Measurements from ENCODE around the gene EEFSEC. TPM values are rescaled to one million over a fixed set of nuclear protein-coding genes. Genes with fewer than 3 reads are reported as not detected.

The EEFSEC gene
- total RNA-seq, 2 experiments from 2014 or later, result 22.1 to 22.7 TPM

GRCh38 chr3:128307029-128307633 lies 153.8 kb downstream of the EEFSEC start:
- DNase-seq (no peak), ATAC-seq (ENCODE audit: low read depth) (no peak)
- Mint-ChIP-seq H3K36me3 (peaks cover 11% of the 10 kb centered on the region), H3K4me3 (no peak overlapping the region), H3K27me3 (no peaks in the 10 kb centered on the region), H3K9me3 (no peaks in the 10 kb centered on the region), H3K4me1 (no peaks in the 10 kb centered on the region), H3K27ac (no peak overlapping the region)
- POLR2A ChIA-PET, result no interaction called here

DNA sequence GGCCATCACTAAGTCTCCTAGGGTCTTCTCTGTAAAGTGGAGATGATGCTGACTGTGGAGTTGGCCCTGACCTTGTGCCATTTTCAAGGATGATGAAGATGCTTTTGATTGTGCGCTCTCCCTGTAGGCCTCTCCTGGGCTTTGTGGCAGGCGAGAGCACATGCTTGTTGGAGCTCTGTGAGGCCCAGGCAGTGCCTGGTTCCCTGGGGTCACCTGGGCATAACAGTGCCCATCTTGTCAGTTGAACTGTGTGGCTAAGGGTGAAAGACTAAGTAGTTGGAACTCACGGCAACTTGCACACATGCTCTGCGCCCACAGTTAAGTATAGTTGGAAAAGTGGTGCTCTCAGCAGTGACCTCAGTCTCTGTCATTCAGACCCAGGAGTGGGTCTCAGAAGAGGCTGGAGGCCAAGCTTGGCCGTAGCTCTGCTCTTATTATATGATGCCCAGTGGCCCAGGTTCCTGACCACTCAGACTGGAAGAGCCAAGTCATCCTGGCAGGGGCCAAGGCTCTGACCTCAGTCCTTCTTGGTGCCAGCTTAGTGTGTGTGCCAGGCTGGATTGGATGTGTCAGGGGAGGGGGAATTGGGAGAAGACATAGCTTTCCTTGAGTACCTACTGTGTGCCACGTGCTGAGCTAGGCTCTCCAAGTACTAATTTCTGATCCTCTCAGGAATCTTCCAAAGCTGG lies 154.6 kb downstream of the EEFSEC start:
- Mint-ChIP-seq H3K4me1 (no peaks in the 10 kb centered on the region), H3K27ac (no peak overlapping the region), H3K4me3 (no peak overlapping the region), H3K9me3 (no peaks in the 10 kb centered on the region), H3K36me3 (peaks cover 11% of the 10 kb centered on the region), H3K27me3 (no peaks in the 10 kb centered on the region)
- no peak for DNase-seq
- no peak for ATAC-seq (ENCODE audit: low read depth)
- POLR2A ChIA-PET, result no interaction called here

DNA sequence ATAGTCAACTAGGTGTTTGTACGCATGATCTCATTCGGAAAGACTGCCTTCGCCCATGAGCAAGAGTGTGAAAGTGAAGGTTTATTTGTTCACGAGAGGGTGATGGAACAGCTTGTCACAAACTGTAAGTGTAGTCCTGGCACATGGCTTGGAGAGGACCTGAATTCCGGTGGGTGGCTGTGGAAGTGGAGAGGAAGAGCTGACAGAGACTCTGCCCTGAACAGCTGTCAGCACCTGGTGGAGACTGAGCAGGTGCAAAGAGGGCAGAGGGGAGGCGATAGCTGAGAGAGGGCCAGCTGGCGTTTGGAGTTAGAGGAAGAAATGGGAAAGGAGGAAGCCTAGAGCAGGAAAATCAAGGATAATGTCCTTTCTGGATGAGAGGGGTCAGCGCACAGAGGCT lies 155.7 kb downstream of the EEFSEC start:
- DNase-seq, result no peak
- H3K4me1 Mint-ChIP-seq, result peaks cover 2% of the 10 kb centered on the region
- no peak overlapping the region for H3K4me3 Mint-ChIP-seq
- ATAC-seq (ENCODE audit: low read depth), result no peak
- H3K36me3 Mint-ChIP-seq, result peaks cover 14% of the 10 kb centered on the region
- POLR2A ChIA-PET, result no interaction called here
- no peaks in the 10 kb centered on the region for H3K9me3 Mint-ChIP-seq
- H3K27me3 Mint-ChIP-seq, result no peaks in the 10 kb centered on the region
- no peak overlapping the region for H3K27ac Mint-ChIP-seq

DNA sequence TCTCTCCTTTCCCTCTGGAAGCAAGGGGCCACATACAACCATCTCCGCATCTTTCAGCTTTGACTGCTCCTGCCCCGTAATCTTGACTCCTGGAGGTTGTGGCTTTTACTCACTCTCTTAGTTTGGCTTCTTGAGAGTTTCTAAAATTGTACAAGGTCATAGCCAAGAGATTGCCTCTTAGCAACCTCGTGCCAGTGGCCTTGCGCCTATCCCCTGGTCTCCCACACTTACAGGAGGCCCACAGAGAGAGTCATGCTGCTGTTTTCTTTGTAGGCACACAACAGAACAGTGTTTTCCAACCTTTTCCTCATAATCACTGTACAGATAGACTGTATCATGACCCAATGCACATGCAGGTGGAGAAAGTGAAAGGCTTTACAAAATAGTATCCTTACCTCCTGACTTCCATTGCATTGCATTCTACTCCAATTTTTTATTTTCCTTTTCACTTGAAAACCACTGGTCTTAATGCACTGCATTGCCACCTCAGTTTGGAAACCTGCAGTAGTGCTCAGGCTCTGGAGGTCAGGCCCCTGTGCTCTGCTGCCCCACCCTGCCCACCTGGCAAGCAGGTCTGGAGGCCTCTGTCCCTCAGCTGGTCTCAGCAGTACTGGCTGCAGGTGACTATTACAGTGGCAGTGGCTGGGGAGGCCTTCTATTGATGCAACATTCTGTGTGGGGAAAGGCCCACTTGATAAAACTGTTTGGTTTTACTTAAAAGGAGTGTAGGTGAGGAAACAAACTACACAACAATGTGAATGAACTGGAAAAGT lies 157.2 kb downstream of the EEFSEC start:
- peaks cover 3% of the 10 kb centered on the region for H3K4me1 Mint-ChIP-seq
- DNase-seq (no peak), ATAC-seq (ENCODE audit: low read depth) (no peak)
- POLR2A ChIA-PET, result no interaction called here
- no peak overlapping the region for H3K27ac Mint-ChIP-seq
- H3K36me3 Mint-ChIP-seq, result peaks cover 12% of the 10 kb centered on the region
- no peaks in the 10 kb centered on the region for H3K9me3 Mint-ChIP-seq
- H3K27me3 Mint-ChIP-seq, result no peaks in the 10 kb centered on the region
- no peak overlapping the region for H3K4me3 Mint-ChIP-seq

DNA sequence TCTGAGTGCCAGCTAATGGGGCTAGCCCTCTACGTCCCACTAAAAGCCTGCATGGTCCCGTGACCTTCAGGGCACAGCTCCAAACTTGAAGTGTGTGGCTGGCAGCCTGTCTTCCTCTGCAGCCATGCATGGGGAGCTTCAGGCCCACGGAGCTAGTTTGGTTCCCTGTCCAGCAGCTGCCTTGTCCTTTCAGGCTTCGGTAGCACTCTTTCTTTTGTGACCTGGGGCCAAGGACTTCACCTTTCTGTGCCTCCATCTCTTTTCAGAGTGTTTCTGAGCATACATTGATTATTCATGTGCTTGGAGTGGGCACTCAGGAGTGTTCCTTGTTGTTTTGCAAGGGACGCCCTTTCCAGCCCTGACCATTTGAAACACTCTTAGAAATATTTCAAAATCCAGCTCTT lies 158.2 kb downstream of the EEFSEC start:
- ATAC-seq (ENCODE audit: low read depth), result no peak
- H3K4me3 Mint-ChIP-seq, result no peak overlapping the region
- POLR2A ChIA-PET, result no interaction called here
- no peak for DNase-seq
- H3K9me3 Mint-ChIP-seq, result no peaks in the 10 kb centered on the region
- H3K27me3 Mint-ChIP-seq, result no peaks in the 10 kb centered on the region
- no peak overlapping the region for H3K27ac Mint-ChIP-seq
- peaks cover 8% of the 10 kb centered on the region for H3K4me1 Mint-ChIP-seq
- H3K36me3 Mint-ChIP-seq, result peaks cover 12% of the 10 kb centered on the region

DNA sequence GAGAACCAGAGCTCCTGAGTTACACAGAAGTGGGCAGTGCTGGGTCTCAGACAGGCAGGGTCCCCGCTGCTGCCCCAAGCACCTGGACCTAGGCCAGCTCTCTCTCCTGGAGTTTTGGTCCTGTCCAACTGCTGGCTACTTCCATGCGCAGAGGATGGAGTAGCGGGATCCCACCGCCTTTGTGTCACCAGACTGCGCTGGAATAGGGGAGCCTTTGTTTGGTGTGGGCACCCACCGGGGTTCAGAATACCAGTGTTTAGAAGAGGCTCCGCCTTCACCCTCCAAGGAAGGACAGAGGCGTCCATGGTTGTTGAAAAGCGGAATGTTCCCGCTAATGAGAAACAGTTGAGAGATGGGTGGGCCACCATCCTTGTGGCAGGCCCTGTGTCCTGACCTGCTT lies 159.0 kb downstream of the EEFSEC start:
- H3K9me3 Mint-ChIP-seq, result no peaks in the 10 kb centered on the region

DNA sequence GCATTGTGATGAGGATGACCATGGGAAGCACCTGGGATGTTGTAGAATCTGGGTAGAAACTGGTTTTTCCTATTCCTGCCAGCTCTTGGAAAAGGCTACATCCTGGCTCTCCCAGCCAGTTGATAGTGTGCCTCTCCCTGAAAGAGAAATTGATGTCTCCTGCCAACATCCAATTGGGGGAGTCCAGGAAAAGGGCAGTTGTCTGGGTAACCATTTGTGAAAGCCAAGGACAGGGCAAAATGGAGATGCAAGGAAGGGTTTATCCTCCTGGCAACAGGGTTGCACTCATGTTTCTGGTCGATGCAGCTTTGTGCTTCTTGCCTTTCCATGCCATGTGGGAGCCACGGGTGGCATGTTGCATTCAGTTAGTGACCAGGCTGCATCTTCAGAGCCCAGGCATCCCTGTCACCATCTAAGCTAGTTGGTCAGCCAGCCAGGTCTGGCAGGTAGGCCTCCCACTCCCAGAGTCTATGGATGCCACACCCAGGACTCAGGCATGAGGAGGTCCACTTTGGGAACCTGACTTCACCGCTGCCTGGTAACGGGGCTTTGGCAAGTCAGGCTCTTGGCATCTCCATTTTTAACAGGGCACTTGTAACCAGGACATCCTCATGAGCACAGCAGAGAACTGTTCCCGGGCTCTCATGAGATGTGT lies 159.9 kb downstream of the EEFSEC start:
- H3K4me3 Mint-ChIP-seq, result no peak overlapping the region
- no peaks in the 10 kb centered on the region for H3K9me3 Mint-ChIP-seq
- no peak overlapping the region for H3K27ac Mint-ChIP-seq
- ATAC-seq (ENCODE audit: low read depth), result no peak
- peaks cover 17% of the 10 kb centered on the region for H3K4me1 Mint-ChIP-seq
- peaks cover 12% of the 10 kb centered on the region for H3K36me3 Mint-ChIP-seq
- no peak for DNase-seq
- no peaks in the 10 kb centered on the region for H3K27me3 Mint-ChIP-seq
- POLR2A ChIA-PET, result no interaction called here

More for the DNA sequence above, 159.0 kb downstream of the EEFSEC start:
- H3K36me3 Mint-ChIP-seq, result peaks cover 12% of the 10 kb centered on the region
- no peak overlapping the region for H3K4me3 Mint-ChIP-seq
- no peak overlapping the region for H3K27ac Mint-ChIP-seq
- H3K27me3 Mint-ChIP-seq, result no peaks in the 10 kb centered on the region
- ATAC-seq (ENCODE audit: low read depth), result no peak
- POLR2A ChIA-PET, result no interaction called here
- H3K4me1 Mint-ChIP-seq, result peaks cover 14% of the 10 kb centered on the region
- no peak for DNase-seq

- H3K4me3 Mint-ChIP-seq, result no peak overlapping the region
- DNase-seq (no peak), ATAC-seq (ENCODE audit: low read depth) (no peak)
- POLR2A ChIA-PET, result no interaction called here
- H3K4me1 Mint-ChIP-seq, result peaks cover 17% of the 10 kb centered on the region
- H3K36me3 Mint-ChIP-seq, result peaks cover 9% of the 10 kb centered on the region
- no peak overlapping the region for H3K27ac Mint-ChIP-seq
- no peaks in the 10 kb centered on the region for H3K9me3 Mint-ChIP-seq
- no peaks in the 10 kb centered on the region for H3K27me3 Mint-ChIP-seq
Observed at GRCh38 chr3:128313935-128314334, 160.7 kb downstream of the EEFSEC start.

DNA sequence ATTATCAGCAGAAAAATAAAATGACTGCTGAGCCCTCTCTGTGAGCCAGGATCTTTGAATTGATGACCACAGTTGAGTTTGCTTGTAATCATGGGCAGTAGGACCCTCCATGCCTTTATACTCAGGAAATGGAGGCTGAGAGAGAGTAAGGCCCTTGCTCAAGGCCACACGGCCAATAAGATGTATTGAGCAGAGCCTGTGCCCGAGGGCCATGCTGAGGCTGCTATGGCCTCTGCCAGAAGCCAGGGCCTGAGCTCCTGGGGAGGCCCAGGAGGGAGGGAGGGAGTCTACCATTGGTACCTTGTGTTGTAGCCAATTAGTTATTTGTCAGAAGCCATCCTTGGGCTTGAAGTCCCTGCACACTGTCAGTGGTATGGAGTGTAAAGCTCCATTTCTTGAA lies 162.0 kb downstream of the EEFSEC start:
- DNase-seq, result no peak
- ATAC-seq (ENCODE audit: low read depth), result no peak
- POLR2A ChIA-PET, result no interaction called here
- Mint-ChIP-seq H3K9me3 (no peaks in the 10 kb centered on the region), H3K4me1 (peaks cover 17% of the 10 kb centered on the region), H3K4me3 (no peak overlapping the region), H3K27ac (no peak overlapping the region), H3K36me3 (peaks cover 6% of the 10 kb centered on the region), H3K27me3 (no peaks in the 10 kb centered on the region)

- peak overlapping the region; percentile 14 for H3K4me3 Mint-ChIP-seq
Observed at GRCh38 chr3:128316481-128316891, 163.2 kb downstream of the EEFSEC start.

DNA sequence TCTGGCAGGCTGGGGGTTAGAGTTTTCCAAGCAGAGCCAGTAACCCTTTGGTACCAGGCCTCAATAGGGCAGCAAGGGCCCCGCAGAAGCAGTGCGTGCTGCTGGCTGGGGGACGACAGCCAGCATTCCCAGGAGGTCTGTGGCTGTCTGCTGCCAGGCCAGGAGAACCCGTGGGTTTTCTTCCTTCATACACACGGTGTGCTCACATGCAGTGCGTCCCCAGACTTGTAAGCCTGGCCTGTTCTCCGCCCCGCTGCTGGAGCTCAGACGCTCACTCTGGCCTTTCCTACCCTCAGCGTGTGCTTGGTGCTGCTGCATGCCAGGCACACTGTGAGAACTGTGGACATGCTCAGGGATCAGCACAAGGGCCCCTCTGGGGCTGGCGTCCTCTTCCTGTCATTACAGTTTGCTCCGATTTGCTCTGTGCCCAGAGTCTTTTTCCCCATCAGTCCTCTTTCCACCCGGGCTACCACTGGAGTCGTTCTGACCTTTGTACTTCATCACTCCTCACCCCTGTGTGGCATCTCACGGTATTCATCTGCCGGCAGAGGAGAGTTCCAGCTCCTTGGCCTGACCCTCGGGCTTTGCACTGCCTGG lies 163.9 kb downstream of the EEFSEC start:
- POLR2A ChIA-PET, result no interaction called here
- no peak for DNase-seq
- H3K27ac Mint-ChIP-seq, result no peak overlapping the region
- H3K4me1 Mint-ChIP-seq, result peaks cover 17% of the 10 kb centered on the region
- H3K36me3 Mint-ChIP-seq, result peaks cover 4% of the 10 kb centered on the region
- no peak for ATAC-seq (ENCODE audit: low read depth)
- no peak overlapping the region for H3K4me3 Mint-ChIP-seq
- no peaks in the 10 kb centered on the region for H3K27me3 Mint-ChIP-seq
- H3K9me3 Mint-ChIP-seq, result no peaks in the 10 kb centered on the region

More at GRCh38 chr3:128316481-128316891, 163.2 kb downstream of the EEFSEC start:
- H3K36me3 Mint-ChIP-seq, result peaks cover 4% of the 10 kb centered on the region
- H3K27me3 Mint-ChIP-seq, result no peaks in the 10 kb centered on the region
- peak overlapping the region; percentile 19 for H3K27ac Mint-ChIP-seq
- peaks cover 17% of the 10 kb centered on the region for H3K4me1 Mint-ChIP-seq
- H3K9me3 Mint-ChIP-seq, result no peaks in the 10 kb centered on the region
- ATAC-seq (ENCODE audit: low read depth) (peak; percentile 95), DNase-seq (peak; percentile 55)
- POLR2A ChIA-PET, result no interaction called here

- DNase-seq, result no peak
- POLR2A ChIA-PET, result no interaction called here
- no peak overlapping the region for H3K27ac Mint-ChIP-seq
Observed at GRCh38 chr3:128317698-128318231, 164.5 kb downstream of the EEFSEC start.

DNA sequence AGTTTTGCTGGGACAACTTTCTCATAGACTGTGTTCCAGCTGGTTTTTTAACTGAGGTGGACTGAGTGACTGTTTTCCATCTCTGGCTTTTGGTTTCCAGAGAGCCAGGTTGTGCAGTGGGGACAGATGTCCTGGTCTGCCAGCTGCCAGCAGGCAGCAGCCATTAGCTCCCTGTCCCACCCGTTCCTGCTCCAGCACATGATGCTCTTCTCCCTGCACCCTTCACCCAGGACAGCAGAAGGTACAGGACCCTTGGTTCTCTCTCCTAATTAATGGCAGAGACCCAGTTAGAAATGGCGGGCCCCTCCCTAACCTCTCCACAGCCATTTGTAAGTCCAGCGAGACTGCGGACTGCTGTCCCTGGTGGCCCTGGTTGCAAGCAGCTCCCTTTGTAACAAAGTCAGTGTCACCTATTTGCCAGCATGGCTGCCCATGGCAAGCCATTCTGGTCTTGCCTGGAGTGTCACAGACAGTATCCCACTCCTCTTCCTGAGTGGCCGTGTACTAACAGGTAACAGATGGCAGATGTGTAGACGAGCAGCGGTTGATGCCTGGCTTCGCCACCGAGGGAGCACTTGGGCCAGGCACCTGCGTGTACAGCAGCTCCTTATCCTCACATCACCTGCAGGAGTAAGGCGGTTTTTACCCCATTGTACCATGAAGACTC lies 165.1 kb downstream of the EEFSEC start:
- no peak for DNase-seq
- H3K4me1 Mint-ChIP-seq, result peaks cover 17% of the 10 kb centered on the region
- POLR2A ChIA-PET, result no interaction called here
- H3K9me3 Mint-ChIP-seq, result no peaks in the 10 kb centered on the region
- H3K27me3 Mint-ChIP-seq, result no peaks in the 10 kb centered on the region
- H3K4me3 Mint-ChIP-seq, result no peak overlapping the region
- no peak for ATAC-seq (ENCODE audit: low read depth)
- no peak overlapping the region for H3K27ac Mint-ChIP-seq
- peaks cover 4% of the 10 kb centered on the region for H3K36me3 Mint-ChIP-seq

More at GRCh38 chr3:128317698-128318231, 164.5 kb downstream of the EEFSEC start:
- ATAC-seq (ENCODE audit: low read depth), result no peak
- Mint-ChIP-seq H3K4me1 (peaks cover 17% of the 10 kb centered on the region), H3K9me3 (no peaks in the 10 kb centered on the region), H3K4me3 (no peak overlapping the region), H3K36me3 (peaks cover 4% of the 10 kb centered on the region), H3K27me3 (no peaks in the 10 kb centered on the region)

Measured in activated naive CD8-positive, alpha-beta T cell treated with anti-CD3 and anti-CD28 coated beads, Interleukin-2, amount 10 ng/mL, durations not matched to agents 7 days and 5 days (primary cell).